DOHH2 (cell line): ENCODE measurements around the gene OR2B6.

Experiments
- EZH2phosphoT487 ChIP-seq: fragments of 200-600 bp; sonication (generic); IDR thresholded peaks from 2 replicates; pipeline ENCODE4 v1.6.1; 2017; ENCODE audit warnings: borderline replicate concordance, mild to moderate bottlenecking, antibody characterized with exemption, low read length, moderate library complexity, mixed read lengths
- TF ChIP-seq, protein P1 (sequence below): fragments of 200-600 bp; sonication (generic); IDR thresholded peaks from one replicate; pipeline ENCODE4 v1.5.1; 2014; ENCODE audit warnings: antibody characterized with exemption, mild to moderate bottlenecking, low read depth, low read length; ENCODE audit not compliant: poor library complexity, severe bottlenecking

DNA sequence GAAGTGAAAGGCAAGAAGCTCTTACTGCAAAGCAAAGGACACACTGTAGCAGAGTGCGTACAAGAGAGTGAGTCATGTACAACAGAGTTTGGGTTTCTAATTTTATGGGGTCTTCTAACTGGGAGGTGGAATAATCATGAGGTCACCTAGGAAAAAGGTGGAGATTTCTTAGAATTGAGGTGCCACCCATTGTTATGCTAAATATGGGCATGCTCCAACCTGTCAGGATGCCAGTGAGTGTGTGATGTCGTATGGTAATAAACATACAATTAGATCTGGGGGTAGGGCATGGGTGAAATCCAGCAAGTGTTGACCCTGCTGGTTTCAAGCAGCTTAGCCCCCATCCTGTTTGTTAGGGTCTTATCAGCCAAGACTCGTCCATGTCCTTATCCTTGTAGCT, 46.6 kb downstream of the OR2B6 start:
- TF ChIP-seq, protein P1, sequence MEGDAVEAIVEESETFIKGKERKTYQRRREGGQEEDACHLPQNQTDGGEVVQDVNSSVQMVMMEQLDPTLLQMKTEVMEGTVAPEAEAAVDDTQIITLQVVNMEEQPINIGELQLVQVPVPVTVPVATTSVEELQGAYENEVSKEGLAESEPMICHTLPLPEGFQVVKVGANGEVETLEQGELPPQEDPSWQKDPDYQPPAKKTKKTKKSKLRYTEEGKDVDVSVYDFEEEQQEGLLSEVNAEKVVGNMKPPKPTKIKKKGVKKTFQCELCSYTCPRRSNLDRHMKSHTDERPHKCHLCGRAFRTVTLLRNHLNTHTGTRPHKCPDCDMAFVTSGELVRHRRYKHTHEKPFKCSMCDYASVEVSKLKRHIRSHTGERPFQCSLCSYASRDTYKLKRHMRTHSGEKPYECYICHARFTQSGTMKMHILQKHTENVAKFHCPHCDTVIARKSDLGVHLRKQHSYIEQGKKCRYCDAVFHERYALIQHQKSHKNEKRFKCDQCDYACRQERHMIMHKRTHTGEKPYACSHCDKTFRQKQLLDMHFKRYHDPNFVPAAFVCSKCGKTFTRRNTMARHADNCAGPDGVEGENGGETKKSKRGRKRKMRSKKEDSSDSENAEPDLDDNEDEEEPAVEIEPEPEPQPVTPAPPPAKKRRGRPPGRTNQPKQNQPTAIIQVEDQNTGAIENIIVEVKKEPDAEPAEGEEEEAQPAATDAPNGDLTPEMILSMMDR, result no peak
- TF ChIP-seq EZH2phosphoT487, result no peak
